Melanocyte of skin (primary cell): Measurements from ENCODE around the gene LPP. TPM values are rescaled to one million over a fixed set of nuclear protein-coding genes. Genes with fewer than 3 reads are reported as not detected.

Source experiments
- small RNA-seq, 2 donors: library from RNA; depleted of rRNA; stranded (forward); fragments of <200 nt; gene quantifications; one replicate each; pipeline ENCODE3, GENCODE V24; 2012
- total RNA-seq, 2 donors: library from RNA; depleted of rRNA; stranded (reverse); fragments of >200 nt; gene quantifications; 2 replicates each; pipeline ENCODE4 v1.2.3, GENCODE V29; 2012

LPP gene
- total RNA-seq: 10 to 100 TPM; 19.3 to 21.0 TPM

GRCh38 chr3:188154014-188154808 is at the start of gene LPP:
TSS of gene LPP (plus strand) at chr3:188154157. CDS start at chr3:188406121, 251,964 bp downstream.

Small RNA genes lying within 50 kb of the gene (small RNA-seq; reads per million reads assigned to genes)
- 4,878 to 5,442 reads per million in 2 donors for gene MIR28
